HCT116 (cell line): Measurements from ENCODE around the gene CFAP74.

Source experiments
- CBX3 ChIP-seq: IDR thresholded peaks from 2 replicates; pipeline ENCODE4 v1.6.1; 2012; ENCODE audit warnings: low read depth
- EZH2 ChIP-seq: fragments of 200-600 bp; sonication (generic); IDR thresholded peaks from 2 replicates; pipeline ENCODE4 v1.6.1; 2017; ENCODE audit warnings: antibody characterized with exemption, mixed run types
- MAX ChIP-seq: IDR thresholded peaks from 2 replicates; pipeline ENCODE4 v1.6.1; 2012
- POLR2A ChIP-seq: IDR thresholded peaks from 2 replicates; pipeline ENCODE4 v1.7.0; 2011; ENCODE audit warnings: borderline replicate concordance; ENCODE audit not compliant: insufficient read depth, insufficient read length; ENCODE audit errors: extremely low read depth
- RAD21 ChIP-seq: IDR thresholded peaks from 2 replicates; pipeline ENCODE4 v1.6.1; 2012; ENCODE audit warnings: low read depth, mild to moderate bottlenecking
- REST ChIP-seq: IDR thresholded peaks from 2 replicates; pipeline ENCODE4 v1.6.1; 2012; ENCODE audit warnings: low read depth
- TCF7L2 ChIP-seq: IDR thresholded peaks from 2 replicates; pipeline ENCODE4 v1.7.0; 2011; ENCODE audit warnings: borderline replicate concordance, inconsistent platforms; ENCODE audit not compliant: insufficient read depth, insufficient read length; ENCODE audit errors: extremely low read depth
- ZBTB33 ChIP-seq: IDR thresholded peaks from 2 replicates; pipeline ENCODE4 v1.6.1; 2011; ENCODE audit warnings: mild to moderate bottlenecking, low read length, moderate library complexity; ENCODE audit not compliant: insufficient replicate concordance; ENCODE audit errors: extremely low read depth
- ZNF274 ChIP-seq: fragments of 200-500 bp; sonication (Bioruptor generic); IDR thresholded peaks from 2 replicates; pipeline ENCODE4 v1.6.1; 2014; ENCODE audit warnings: mild to moderate bottlenecking, low read depth, low read length, inconsistent platforms
- TF ChIP-seq, protein P1 (sequence below), 3 experiments: fragments of 200-600 bp in 1 of 3; sonication (generic) in 1 of 3; IDR thresholded peaks in 2 of 3; conservative IDR thresholded peaks in 1 of 3; 2 replicates each; pipeline ENCODE4 v1.5.1; 2012 to 2017; ENCODE audit warnings: low read depth in 2 of 3, low read length in 2 of 3, antibody characterized with exemption in 1 of 3, borderline replicate concordance in 1 of 3, control low read depth in 1 of 3, mild to moderate bottlenecking in 1 of 3, mixed read lengths in 1 of 3, mixed run types in 1 of 3, moderate library complexity in 1 of 3; ENCODE audit not compliant: insufficient read depth in 1 of 3

GRCh38 chr1:1954831-1955441 is 48.6 kb downstream of the CFAP74 start:
- TF ChIP-seq, protein P1, sequence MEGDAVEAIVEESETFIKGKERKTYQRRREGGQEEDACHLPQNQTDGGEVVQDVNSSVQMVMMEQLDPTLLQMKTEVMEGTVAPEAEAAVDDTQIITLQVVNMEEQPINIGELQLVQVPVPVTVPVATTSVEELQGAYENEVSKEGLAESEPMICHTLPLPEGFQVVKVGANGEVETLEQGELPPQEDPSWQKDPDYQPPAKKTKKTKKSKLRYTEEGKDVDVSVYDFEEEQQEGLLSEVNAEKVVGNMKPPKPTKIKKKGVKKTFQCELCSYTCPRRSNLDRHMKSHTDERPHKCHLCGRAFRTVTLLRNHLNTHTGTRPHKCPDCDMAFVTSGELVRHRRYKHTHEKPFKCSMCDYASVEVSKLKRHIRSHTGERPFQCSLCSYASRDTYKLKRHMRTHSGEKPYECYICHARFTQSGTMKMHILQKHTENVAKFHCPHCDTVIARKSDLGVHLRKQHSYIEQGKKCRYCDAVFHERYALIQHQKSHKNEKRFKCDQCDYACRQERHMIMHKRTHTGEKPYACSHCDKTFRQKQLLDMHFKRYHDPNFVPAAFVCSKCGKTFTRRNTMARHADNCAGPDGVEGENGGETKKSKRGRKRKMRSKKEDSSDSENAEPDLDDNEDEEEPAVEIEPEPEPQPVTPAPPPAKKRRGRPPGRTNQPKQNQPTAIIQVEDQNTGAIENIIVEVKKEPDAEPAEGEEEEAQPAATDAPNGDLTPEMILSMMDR (IDR thresholded peaks at IDR 0.05 in 2 of 3, conservative IDR thresholded peaks at IDR 0.05 in 1 of 3; ENCODE audit: borderline replicate concordance in 1 of 3, insufficient read depth in 1 of 3, low read depth in 2 of 3, low read length in 2 of 3): peak in 1 of 3 experiments; percentile 2; a peak in 1 of 6 replicates
- no peak for TF ChIP-seq ZNF274
- TF ChIP-seq POLR2A: no peak
- TF ChIP-seq RAD21: no peak
- TF ChIP-seq MAX: no peak
- TF ChIP-seq TCF7L2: no peak
- no peak for TF ChIP-seq REST
- no peak for TF ChIP-seq CBX3
- no peak for TF ChIP-seq EZH2
- TF ChIP-seq ZBTB33: no peak
